Activated naive CD8-positive, alpha-beta T cell treated with anti-CD3 and anti-CD28 coated beads, Interleukin-2, amount 50 U/mL, for 16 hours (primary cell): Measurements from ENCODE around the gene RAPH1.

ENCODE experiments used
- DNase-seq: peaks from one replicate; pipeline ENCODE4 v3.0.0-alpha.2; 2020; ENCODE audit warnings: low read depth, low spot score

Gene RAPH1

DNA sequence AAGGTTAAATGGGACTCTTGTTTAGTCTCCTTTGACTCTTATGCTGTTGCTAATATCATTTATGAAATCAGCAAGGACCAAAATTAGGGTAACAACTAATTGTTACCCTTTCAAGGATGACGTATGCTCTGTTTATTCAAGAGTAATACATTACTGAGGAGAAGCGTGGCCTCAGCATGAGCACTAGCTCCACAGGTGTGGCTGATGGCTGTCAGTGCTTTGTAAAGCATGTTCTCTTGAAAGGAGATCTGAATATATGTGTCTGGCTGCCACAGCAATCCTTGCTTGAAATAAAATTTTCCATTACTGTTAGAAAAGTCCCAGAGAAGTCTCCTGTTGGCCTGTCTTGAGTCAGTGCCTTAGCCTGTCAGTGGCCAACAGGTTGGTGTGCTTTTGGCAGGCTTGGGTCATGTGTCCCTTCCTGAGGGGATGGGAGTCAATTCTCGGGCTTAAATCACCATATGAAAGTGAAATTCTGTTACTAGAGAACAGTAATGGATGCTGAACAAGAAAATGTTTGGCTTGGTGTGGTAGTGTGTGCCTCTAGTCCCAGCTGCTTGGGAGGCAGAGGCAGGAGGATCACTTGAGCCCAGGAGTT lies 174.2 kb downstream of the RAPH1 start:
- no peak for DNase-seq

GRCh38 chr2:203359450-203359849 lies 175.7 kb downstream of the RAPH1 start:
- no peak for DNase-seq

DNA sequence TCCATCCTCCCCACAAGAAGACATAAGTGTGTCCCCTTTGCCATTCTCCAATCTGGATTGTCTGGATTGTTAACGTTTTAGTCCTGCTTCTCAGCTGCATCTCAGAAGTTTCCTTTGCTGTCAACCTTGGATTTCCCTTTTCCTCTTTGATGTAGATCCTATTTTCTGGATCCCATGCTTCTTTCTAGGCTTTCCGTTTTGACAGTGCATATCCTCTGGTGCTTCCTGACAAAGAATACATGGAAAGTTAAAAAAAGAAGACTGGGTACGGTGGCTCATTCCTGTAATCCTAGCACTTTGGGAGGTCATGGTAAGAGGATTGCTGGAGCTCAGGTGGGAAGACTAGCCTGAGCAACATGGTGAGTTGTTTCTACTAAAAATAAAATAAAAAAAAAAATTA lies 180.1 kb downstream of the RAPH1 start:
- DNase-seq = no peak

DNA sequence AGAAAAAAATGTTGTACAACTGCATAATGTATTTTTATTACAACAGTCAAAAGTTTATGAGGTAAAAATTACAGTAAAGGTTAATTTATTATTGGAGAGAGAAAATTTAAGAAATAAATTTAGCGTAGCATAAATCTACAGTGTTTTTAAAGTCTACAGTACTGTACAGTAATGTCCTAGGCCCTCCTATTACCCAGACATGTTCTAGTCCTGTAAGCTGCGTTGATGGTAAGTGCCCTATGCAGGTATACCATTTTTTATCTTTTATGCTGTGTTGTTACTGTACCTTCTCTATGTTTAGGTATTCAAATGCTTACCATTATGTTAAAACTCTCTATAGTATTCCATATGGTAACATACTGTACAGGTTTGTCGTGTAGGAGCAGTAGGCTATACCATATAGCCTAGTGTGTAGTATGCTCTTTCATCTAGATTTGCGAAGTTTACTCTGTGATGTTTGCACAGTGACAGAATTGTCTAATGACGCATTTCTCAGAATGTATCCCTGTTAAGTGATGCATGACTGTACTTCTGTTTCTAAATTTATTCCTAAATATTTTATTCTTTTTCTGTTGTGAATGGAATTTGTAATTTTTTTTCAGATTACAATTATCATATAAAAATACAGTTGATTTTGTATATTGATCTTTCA lies 182.4 kb downstream of the RAPH1 start:
- no peak for DNase-seq

DNA sequence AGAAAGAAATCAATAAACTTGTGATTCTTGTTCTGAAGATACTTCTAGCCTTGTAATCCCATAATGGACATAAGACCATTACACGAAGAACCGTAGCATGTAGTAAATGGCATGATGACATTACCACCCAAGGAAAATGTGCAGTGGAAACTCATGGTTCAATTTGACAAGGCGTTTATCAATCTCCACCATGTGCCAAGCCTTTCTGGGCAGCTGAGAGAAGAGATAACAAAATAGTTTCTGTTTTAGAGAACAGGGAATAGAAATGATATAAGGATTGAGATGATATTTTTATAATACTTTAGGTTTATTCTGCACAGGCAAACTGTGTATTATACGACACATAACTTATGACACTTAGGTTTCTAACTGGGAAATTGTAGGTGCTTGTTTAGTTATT lies 187.7 kb downstream of the RAPH1 start:
- no peak for DNase-seq

DNA sequence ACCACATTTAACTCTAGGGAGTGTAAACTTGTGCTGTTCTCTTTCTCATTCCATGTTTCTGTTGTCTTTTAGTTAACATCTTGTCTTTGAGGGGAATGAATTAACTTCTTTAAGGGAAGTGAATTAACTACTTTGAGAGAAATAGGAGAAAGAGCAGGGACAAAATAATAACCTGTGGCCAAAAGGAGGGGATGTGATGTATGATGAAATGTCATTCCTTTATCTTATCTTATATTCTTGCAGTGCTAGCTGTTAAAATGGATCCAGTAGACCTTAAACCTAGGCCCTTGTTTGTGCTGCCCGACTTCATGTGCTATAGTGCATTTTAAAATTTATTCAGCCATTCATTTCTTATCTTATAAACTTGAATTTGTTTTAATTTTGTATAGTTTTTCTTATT lies 188.5 kb downstream of the RAPH1 start:
- no peak for DNase-seq

- no peak for DNase-seq
Observed at GRCh38 chr2:203344667-203345066, 190.4 kb downstream of the RAPH1 start.
